Osteocyte (in vitro differentiated cells): ENCODE results near the gene NABP1. TPM values are rescaled to one million over a fixed set of nuclear protein-coding genes. Genes with fewer than 3 reads are reported as not detected.

Experiments
- DNase-seq: peaks from one replicate; pipeline ENCODE4 v3.0.0; 2021; ENCODE audit warnings: mixed read lengths; ENCODE audit not compliant: unreplicated experiment; ENCODE audit errors: extremely low spot score
- H3K27ac Mint-ChIP-seq: one replicate; pipeline ENCODE4 v1.8.0; 2021; ENCODE audit warnings: mild to moderate bottlenecking, mixed read lengths; ENCODE audit not compliant: unreplicated experiment
- H3K27me3 Mint-ChIP-seq: one replicate; pipeline ENCODE4 v1.8.0; 2021; ENCODE audit warnings: mixed read lengths; ENCODE audit not compliant: unreplicated experiment
- H3K36me3 Mint-ChIP-seq: one replicate; pipeline ENCODE4 v1.8.0; 2021; ENCODE audit warnings: mixed read lengths; ENCODE audit not compliant: unreplicated experiment
- H3K4me1 Mint-ChIP-seq: one replicate; pipeline ENCODE4 v1.8.0; 2021; ENCODE audit warnings: mixed read lengths; ENCODE audit not compliant: unreplicated experiment
- H3K4me3 Mint-ChIP-seq: one replicate; pipeline ENCODE4 v1.8.0; 2021; ENCODE audit warnings: mild to moderate bottlenecking, moderate library complexity, mixed read lengths; ENCODE audit not compliant: unreplicated experiment
- H3K9me3 Mint-ChIP-seq: one replicate; pipeline ENCODE4 v1.8.0; 2021; ENCODE audit warnings: mixed read lengths; ENCODE audit not compliant: unreplicated experiment
- CTCF ChIP-seq: fragments of 200-600 bp; sonication (generic); IDR thresholded peaks from 2 replicates; pipeline ENCODE4 v1.5.0; 2021; ENCODE audit warnings: antibody characterized with exemption, mild to moderate bottlenecking, moderate library complexity
- total RNA-seq: library from RNA; stranded (reverse); gene quantifications from 2 replicates; pipeline ENCODE4 v1.2.1, GENCODE V29; 2021

Gene NABP1
- total RNA-seq, 1 donor from 2014 or later, result 12.2 TPM

DNA sequence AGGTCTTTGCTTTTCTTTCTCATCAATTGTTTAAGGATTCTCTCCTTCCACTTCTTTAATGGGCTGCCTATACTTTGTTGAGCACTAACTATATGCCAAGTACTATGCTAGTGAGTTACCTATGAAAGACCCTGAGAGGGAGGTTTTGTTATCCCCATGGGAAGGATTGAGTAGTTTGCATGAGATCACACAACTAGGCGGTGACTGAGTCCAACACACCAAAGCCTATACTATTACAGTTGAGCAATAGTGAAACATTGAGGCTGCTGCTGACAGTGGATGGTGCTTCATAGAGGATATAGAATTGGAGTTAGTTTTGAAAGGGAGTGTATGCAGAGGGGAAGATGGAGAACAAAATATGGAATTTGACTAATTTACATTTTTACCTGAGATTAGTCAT lies 15.8 kb downstream of the NABP1 start:
- H3K27ac Mint-ChIP-seq, result no peak overlapping the region
- H3K27me3 Mint-ChIP-seq, result no peaks in the 10 kb centered on the region
- H3K9me3 Mint-ChIP-seq, result peaks cover 4% of the 10 kb centered on the region
- DNase-seq, result no peak
- TF ChIP-seq CTCF, result no peak
- peaks cover 45% of the 10 kb centered on the region for H3K4me1 Mint-ChIP-seq
- no peaks in the 10 kb centered on the region for H3K36me3 Mint-ChIP-seq
- no peak overlapping the region for H3K4me3 Mint-ChIP-seq

DNA sequence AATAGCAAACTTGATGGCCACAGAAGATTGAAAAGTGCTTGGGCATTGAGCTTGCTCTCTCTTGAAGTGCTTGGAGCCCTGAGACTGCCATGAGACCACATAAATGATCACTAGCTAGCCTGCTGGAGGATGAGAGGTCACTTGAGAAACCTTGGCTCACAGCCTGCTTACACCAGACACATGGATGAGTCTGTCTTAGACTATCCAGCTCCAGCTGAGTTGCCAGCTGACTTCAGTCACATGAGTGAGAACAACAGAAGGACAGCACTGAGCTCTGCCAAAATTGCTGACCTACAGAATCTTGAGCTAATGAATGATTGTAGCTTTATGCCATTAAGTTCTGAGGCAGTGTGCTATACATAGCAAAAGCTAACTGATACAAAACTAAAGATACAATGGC lies 18.1 kb downstream of the NABP1 start:
- no peak overlapping the region for H3K27ac Mint-ChIP-seq
- H3K36me3 Mint-ChIP-seq, result no peaks in the 10 kb centered on the region
- no peak overlapping the region for H3K4me3 Mint-ChIP-seq
- no peak for TF ChIP-seq CTCF
- peaks cover 4% of the 10 kb centered on the region for H3K9me3 Mint-ChIP-seq
- peaks cover 26% of the 10 kb centered on the region for H3K4me1 Mint-ChIP-seq
- DNase-seq, result no peak
- peaks cover 2% of the 10 kb centered on the region for H3K27me3 Mint-ChIP-seq

GRCh38 chr2:191696966-191697365 lies 19.0 kb downstream of the NABP1 start:
- no peak overlapping the region for H3K27ac Mint-ChIP-seq
- no peak for DNase-seq
- H3K27me3 Mint-ChIP-seq, result peaks cover 2% of the 10 kb centered on the region
- no peaks in the 10 kb centered on the region for H3K36me3 Mint-ChIP-seq
- H3K4me1 Mint-ChIP-seq, result peaks cover 22% of the 10 kb centered on the region
- TF ChIP-seq CTCF, result no peak
- no peak overlapping the region for H3K4me3 Mint-ChIP-seq
- peaks cover 12% of the 10 kb centered on the region for H3K9me3 Mint-ChIP-seq

DNA sequence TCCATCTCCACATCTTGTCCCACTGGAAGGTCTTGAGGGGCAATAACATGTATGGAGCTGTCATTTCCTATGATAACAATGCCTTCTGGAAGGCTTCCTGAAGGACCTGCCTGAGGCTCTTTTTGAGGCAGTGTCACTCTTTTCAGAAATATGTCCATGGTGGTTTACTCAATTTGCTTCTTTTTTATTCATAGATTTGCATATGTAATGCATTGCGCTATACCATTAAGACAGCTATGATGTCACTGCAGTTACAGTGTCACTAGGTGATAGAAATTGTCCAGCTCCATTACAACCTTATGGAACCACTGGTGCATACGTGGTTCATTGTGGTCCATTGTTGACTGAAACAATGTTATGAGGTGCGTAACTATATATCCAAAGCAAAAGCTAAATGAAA lies 19.9 kb downstream of the NABP1 start:
- peaks cover 17% of the 10 kb centered on the region for H3K4me1 Mint-ChIP-seq
- no peak overlapping the region for H3K4me3 Mint-ChIP-seq
- no peak for TF ChIP-seq CTCF
- peaks cover 15% of the 10 kb centered on the region for H3K9me3 Mint-ChIP-seq
- no peaks in the 10 kb centered on the region for H3K36me3 Mint-ChIP-seq
- no peak overlapping the region for H3K27ac Mint-ChIP-seq
- H3K27me3 Mint-ChIP-seq, result peaks cover 2% of the 10 kb centered on the region
- DNase-seq, result no peak

GRCh38 chr2:191699341-191699945 lies 21.5 kb downstream of the NABP1 start:
- Mint-ChIP-seq H3K4me1 (peaks cover 14% of the 10 kb centered on the region), H3K9me3 (peaks cover 15% of the 10 kb centered on the region), H3K27ac (no peak overlapping the region), H3K4me3 (no peak overlapping the region), H3K27me3 (peaks cover 2% of the 10 kb centered on the region), H3K36me3 (no peaks in the 10 kb centered on the region)
- no peak for DNase-seq
- no peak for TF ChIP-seq CTCF
